ENCODE results near the gene TP63. TPM values are rescaled to one million over a fixed set of nuclear protein-coding genes. Genes with fewer than 3 reads are reported as not detected.

Gene TP63
- total RNA-seq, 1 experiment from 2014 or later = 3.6 TPM

DNA sequence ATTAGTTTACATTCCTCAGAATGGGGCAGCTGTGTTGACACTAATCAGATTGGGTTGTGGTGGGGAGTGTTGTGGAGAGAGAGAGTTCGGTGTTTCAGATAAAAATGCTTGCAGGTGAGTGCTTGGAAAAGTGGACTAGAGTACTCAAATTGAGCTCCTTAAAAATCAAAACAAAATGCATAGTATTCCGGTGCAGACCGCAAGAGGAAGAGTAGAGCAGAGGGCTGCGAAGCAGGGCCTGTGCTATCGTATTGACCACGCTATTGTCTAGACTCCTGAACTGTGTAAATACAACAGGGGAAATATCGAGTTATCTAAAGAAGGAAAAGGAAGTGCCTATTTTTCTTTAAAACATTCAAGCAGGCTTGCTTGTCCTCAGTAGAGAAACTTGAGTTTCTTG, 159.5 kb downstream of the TP63 start:
- no peak for DNase-seq
- H3K27ac ChIP-seq = no peak overlapping the region
- intact Hi-C loops (cut with micrococcal nuclease; ENCODE audit: unreplicated experiment) = no loop called here

DNA sequence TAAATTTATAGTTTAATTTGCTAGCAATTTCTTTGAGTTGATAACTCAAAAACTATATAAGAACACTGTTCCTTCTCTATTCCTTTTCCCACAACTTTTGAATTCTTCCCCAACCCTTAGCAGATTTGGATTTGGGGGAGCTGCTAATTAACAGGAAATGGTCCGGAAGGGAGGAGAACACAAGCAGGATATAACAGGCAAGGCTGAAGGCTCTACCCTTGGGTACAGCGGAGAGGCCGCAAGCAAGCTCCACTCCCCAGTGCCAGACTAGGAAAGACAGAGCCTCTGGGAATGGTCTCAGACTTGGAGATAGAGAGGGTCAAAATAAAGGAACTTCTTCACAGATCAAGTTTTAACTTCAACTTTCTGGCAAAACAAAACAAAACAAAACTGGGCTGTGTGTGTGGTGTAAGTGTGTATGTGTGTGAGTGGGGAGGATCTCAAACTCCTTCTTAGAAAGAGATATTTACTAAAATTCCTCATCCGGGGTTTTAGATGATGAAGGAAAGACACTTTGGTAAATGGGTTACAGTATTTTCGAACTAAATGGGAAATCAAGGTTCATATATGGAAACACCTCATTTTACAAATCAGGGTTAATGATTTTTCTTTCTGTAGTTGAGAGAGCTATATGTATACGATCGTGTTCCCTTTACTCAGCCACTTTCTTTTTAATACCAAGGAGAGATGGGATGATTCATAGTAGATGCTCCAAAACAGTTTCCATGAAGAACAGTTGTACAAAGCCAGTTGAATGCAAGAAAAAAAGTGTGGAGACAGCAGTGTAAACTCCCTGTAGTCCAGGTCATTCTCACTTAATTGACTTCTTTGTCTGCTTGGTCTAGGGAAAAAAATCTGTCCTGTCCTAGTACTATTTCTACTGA, 161.1 kb downstream of the TP63 start:
- TF ChIP-seq, protein P1, sequence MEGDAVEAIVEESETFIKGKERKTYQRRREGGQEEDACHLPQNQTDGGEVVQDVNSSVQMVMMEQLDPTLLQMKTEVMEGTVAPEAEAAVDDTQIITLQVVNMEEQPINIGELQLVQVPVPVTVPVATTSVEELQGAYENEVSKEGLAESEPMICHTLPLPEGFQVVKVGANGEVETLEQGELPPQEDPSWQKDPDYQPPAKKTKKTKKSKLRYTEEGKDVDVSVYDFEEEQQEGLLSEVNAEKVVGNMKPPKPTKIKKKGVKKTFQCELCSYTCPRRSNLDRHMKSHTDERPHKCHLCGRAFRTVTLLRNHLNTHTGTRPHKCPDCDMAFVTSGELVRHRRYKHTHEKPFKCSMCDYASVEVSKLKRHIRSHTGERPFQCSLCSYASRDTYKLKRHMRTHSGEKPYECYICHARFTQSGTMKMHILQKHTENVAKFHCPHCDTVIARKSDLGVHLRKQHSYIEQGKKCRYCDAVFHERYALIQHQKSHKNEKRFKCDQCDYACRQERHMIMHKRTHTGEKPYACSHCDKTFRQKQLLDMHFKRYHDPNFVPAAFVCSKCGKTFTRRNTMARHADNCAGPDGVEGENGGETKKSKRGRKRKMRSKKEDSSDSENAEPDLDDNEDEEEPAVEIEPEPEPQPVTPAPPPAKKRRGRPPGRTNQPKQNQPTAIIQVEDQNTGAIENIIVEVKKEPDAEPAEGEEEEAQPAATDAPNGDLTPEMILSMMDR (conservative IDR thresholded peaks at IDR 0.05) = no peak
- no peak for TF ChIP-seq EZH2 (IDR thresholded peaks at IDR 0.05; ENCODE audit: low read depth)
- no peaks in the 10 kb centered on the region for H3K4me1 ChIP-seq (replicated peaks; ENCODE audit: insufficient read depth)
- H3K79me2 ChIP-seq (ENCODE audit: low read depth) = no peaks in the 10 kb centered on the region
- H3K36me3 ChIP-seq (ENCODE audit: low read depth) = no peaks in the 10 kb centered on the region
- ChIA-PET POLR2A (ENCODE audit: unreplicated experiment) (no interaction called here), CTCF (no interaction called here)
- H3K9me3 ChIP-seq (ENCODE audit: insufficient read depth, low read depth) = peaks cover 17% of the 10 kb centered on the region
- DNase-seq = no peak
- intact Hi-C loops (cut with micrococcal nuclease; ENCODE audit: unreplicated experiment) = no loop called here
- no TSS peak for BruUV-seq (replicated peaks)
- H2AFZ ChIP-seq = no peak overlapping the region
- no peaks in the 10 kb centered on the region for H4K20me1 ChIP-seq (ENCODE audit: insufficient read depth)
- H3F3A ChIP-seq (ENCODE audit: insufficient read depth, low read depth) = no peaks in the 10 kb centered on the region
- no peak overlapping the region for H3K27ac ChIP-seq
- H3K9me2 ChIP-seq (ENCODE audit: insufficient read depth) = no peaks in the 10 kb centered on the region
- H3K4me2 ChIP-seq = no peak overlapping the region
- no peak overlapping the region for H3K4me3 ChIP-seq
- no peaks in the 10 kb centered on the region for H3K27me3 ChIP-seq (ENCODE audit: insufficient read depth, low read depth)

More for the DNA sequence above, 159.5 kb downstream of the TP63 start:
- no peaks in the 10 kb centered on the region for H3K79me2 ChIP-seq (ENCODE audit: low read depth)
- no peaks in the 10 kb centered on the region for H3F3A ChIP-seq (ENCODE audit: insufficient read depth, low read depth)
- H3K9me3 ChIP-seq (ENCODE audit: insufficient read depth, low read depth) = peaks cover 23% of the 10 kb centered on the region
- no TSS peak for BruUV-seq (replicated peaks)
- no peaks in the 10 kb centered on the region for H3K9me2 ChIP-seq (ENCODE audit: insufficient read depth)
- H4K20me1 ChIP-seq (ENCODE audit: insufficient read depth) = no peaks in the 10 kb centered on the region
- no peak overlapping the region for H3K4me3 ChIP-seq
- POLR2A ChIA-PET (ENCODE audit: unreplicated experiment) = interaction anchor here (0.6 to 0.7 kb wide), 2 partner anchors 10 to 39 kb away, joined by 3 read pairs; no protein-coding TSS in a partner anchor
- CTCF ChIA-PET = no interaction called here
- H2AFZ ChIP-seq = no peak overlapping the region
- no peaks in the 10 kb centered on the region for H3K27me3 ChIP-seq (ENCODE audit: insufficient read depth, low read depth)
- no peaks in the 10 kb centered on the region for H3K36me3 ChIP-seq (ENCODE audit: low read depth)
- no peaks in the 10 kb centered on the region for H3K4me1 ChIP-seq (replicated peaks; ENCODE audit: insufficient read depth)
- no peak for TF ChIP-seq EZH2 (IDR thresholded peaks at IDR 0.05; ENCODE audit: low read depth)
- TF ChIP-seq, protein P1 (conservative IDR thresholded peaks at IDR 0.05) = no peak
- H3K4me2 ChIP-seq = no peak overlapping the region

DNA sequence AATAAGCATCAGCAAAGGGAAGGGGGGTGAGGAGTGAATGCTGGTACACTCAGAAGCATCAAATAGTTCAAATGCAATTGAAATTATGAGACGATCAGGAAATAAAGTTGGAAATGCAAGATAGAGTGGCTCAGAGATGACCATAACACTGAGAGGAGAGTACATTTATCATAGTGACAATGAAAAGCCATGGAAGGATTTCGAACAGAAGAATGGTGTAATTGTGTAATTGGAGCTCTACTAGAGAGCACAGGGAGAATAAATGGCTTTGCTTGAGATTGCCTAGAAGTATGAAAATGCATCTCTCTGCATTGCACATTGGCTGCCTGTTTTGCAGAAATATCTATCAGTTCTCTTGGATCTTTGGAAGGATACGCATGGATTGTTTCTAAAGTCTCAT, 163.3 kb downstream of the TP63 start:
- no peak overlapping the region for H2AFZ ChIP-seq
- ChIA-PET POLR2A (ENCODE audit: unreplicated experiment) (no interaction called here), CTCF (no interaction called here)
- H3K9me3 ChIP-seq (ENCODE audit: insufficient read depth, low read depth) = peaks cover 13% of the 10 kb centered on the region
- H4K20me1 ChIP-seq (ENCODE audit: insufficient read depth) = no peaks in the 10 kb centered on the region
- intact Hi-C loops (cut with micrococcal nuclease; ENCODE audit: unreplicated experiment) = no loop called here
- no peaks in the 10 kb centered on the region for H3K27me3 ChIP-seq (ENCODE audit: insufficient read depth, low read depth)
- TF ChIP-seq, protein P1 (conservative IDR thresholded peaks at IDR 0.05) = no peak
- no peak for TF ChIP-seq EZH2 (IDR thresholded peaks at IDR 0.05; ENCODE audit: low read depth)
- no peak overlapping the region for H3K4me2 ChIP-seq
- no peaks in the 10 kb centered on the region for H3K79me2 ChIP-seq (ENCODE audit: low read depth)
- no peak overlapping the region for H3K4me3 ChIP-seq
- peaks cover 8% of the 10 kb centered on the region for H3K4me1 ChIP-seq (replicated peaks; ENCODE audit: insufficient read depth)
- H3K27ac ChIP-seq = no peak overlapping the region
- H3K9me2 ChIP-seq (ENCODE audit: insufficient read depth) = no peaks in the 10 kb centered on the region
- H3F3A ChIP-seq (ENCODE audit: insufficient read depth, low read depth) = 0 out of 2 replicates have a peak, but pooled peaks cover 6% of the 10 kb centered on the region
- DNase-seq = no peak
- BruUV-seq (replicated peaks) = no TSS peak
- no peaks in the 10 kb centered on the region for H3K36me3 ChIP-seq (ENCODE audit: low read depth)

All from PC-9 (cell line).